OCI-LY7 (cell line): Measurements from ENCODE around the gene URGCP. TPM values are rescaled to one million over a fixed set of nuclear protein-coding genes. Genes with fewer than 3 reads are reported as not detected.

Experiments
- BruUV-seq: library from RNA; stranded (reverse); fragments of 400-500 nt; replicated peaks from 2 replicates; lab custom pipeline; 2021; lab: Mats Ljungman, UMichigan
- CTCF ChIA-PET: fragments of 300-600 bp; sonication (Branson Sonifier 250); formaldehyde crosslinking; loops from one replicate; lab custom pipeline; 2022; ENCODE audit warnings: antibody characterized with exemption; ENCODE audit not compliant: unreplicated experiment; lab: Charles Lee
- POLR2A ChIA-PET: fragments of 300-600 bp; sonication (Branson Sonifier 250); formaldehyde crosslinking; loops from one replicate; lab custom pipeline; 2022; ENCODE audit warnings: antibody characterized with exemption; lab: Charles Lee
- DNase-seq: peaks from one replicate; pipeline ENCODE4 v3.0.0-alpha.2; 2015; ENCODE audit warnings: low spot score
- H2AFZ ChIP-seq: fragments of 200-600 bp; sonication (generic), shearing (Covaris generic); 2 replicates; pipeline ENCODE4 v1.6.1; 2014; ENCODE audit warnings: mild to moderate bottlenecking, antibody characterized with exemption, low read length, moderate library complexity
- H3K27ac ChIP-seq: fragments of 200-600 bp; sonication (generic); 2 replicates; pipeline ENCODE4 v1.5.1; 2014; ENCODE audit warnings: mixed run types, low read depth, mild to moderate bottlenecking, moderate library complexity, low read length, inconsistent platforms; ENCODE audit not compliant: poor library complexity, severe bottlenecking
- H3K36me3 ChIP-seq: fragments of 200-600 bp; sonication (generic); 2 replicates; pipeline ENCODE4 v1.6.1; 2014; ENCODE audit warnings: mild to moderate bottlenecking, antibody characterized with exemption, low read length, moderate library complexity, mixed read lengths; ENCODE audit not compliant: insufficient read depth
- H3K4me1 ChIP-seq: fragments of 200-600 bp; sonication (generic); 2 replicates; pipeline ENCODE4 v1.5.1; 2014; ENCODE audit warnings: mild to moderate bottlenecking, low read length; ENCODE audit not compliant: insufficient read depth, poor library complexity, severe bottlenecking
- H3K4me2 ChIP-seq: fragments of 200-600 bp; sonication (generic); 2 replicates; pipeline ENCODE4 v1.6.1; 2014; ENCODE audit warnings: mild to moderate bottlenecking, low read length
- H3K4me3 ChIP-seq: fragments of 200-600 bp; sonication (generic); 2 replicates; pipeline ENCODE4 v1.5.1; 2014; ENCODE audit warnings: mild to moderate bottlenecking, low read depth, low read length; ENCODE audit not compliant: poor library complexity, severe bottlenecking
- H3K79me2 ChIP-seq: fragments of 200-600 bp; sonication (generic); 2 replicates; pipeline ENCODE4 v1.6.1; 2016; ENCODE audit warnings: low read depth, mild to moderate bottlenecking, low read length, moderate library complexity, mixed read lengths; ENCODE audit not compliant: insufficient read depth
- H3K9me2 ChIP-seq: fragments of 200-600 bp; sonication (generic); 2 replicates; pipeline ENCODE4 v1.6.1; 2016; ENCODE audit warnings: mild to moderate bottlenecking, low read length, mixed read lengths; ENCODE audit not compliant: insufficient read depth
- H3K9me3 ChIP-seq: fragments of 200-600 bp; sonication (generic); 2 replicates; pipeline ENCODE4 v1.6.1; 2014; ENCODE audit warnings: mild to moderate bottlenecking, mixed run types, low read length, mixed read lengths
- H4K20me1 ChIP-seq: fragments of 200-600 bp; sonication (generic); 2 replicates; pipeline ENCODE4 v1.6.1; 2014; ENCODE audit warnings: mild to moderate bottlenecking, antibody characterized with exemption, low read length, moderate library complexity, mixed read lengths; ENCODE audit not compliant: insufficient read depth
- EZH2phosphoT487 ChIP-seq: fragments of 200-600 bp; sonication (generic); IDR thresholded peaks from 2 replicates; pipeline ENCODE4 v1.6.1; 2018; ENCODE audit warnings: low read depth, borderline replicate concordance, mild to moderate bottlenecking, mixed run types, antibody characterized with exemption, low read length, moderate library complexity, mixed read lengths
- intact Hi-C: fragments of 100-400 bp; cut with micrococcal nuclease; formaldehyde crosslinking; loops from one replicate; pipeline ENCODE4 v1.10.0; 2022; ENCODE audit not compliant: unreplicated experiment
- total RNA-seq, 2 experiments: library from RNA; depleted of rRNA in 1 of 2; stranded (reverse); fragments of >200 nt in 1 of 2; shearing (Covaris generic) in 1 of 2; gene quantifications; 2 replicates each; pipeline ENCODE4 v1.2.3, GENCODE V29; 2014 to 2022
- TF ChIP-seq, protein P1 (sequence below): fragments of 200-600 bp; sonication (generic); conservative IDR thresholded peaks from 2 replicates; pipeline ENCODE4 v1.5.1; 2014; ENCODE audit warnings: mild to moderate bottlenecking, antibody characterized with exemption, low read length, moderate library complexity, mixed read lengths

URGCP gene
- total RNA-seq, 2 experiments from 2014 or later: 4.7 to 6.8 TPM

DNA sequence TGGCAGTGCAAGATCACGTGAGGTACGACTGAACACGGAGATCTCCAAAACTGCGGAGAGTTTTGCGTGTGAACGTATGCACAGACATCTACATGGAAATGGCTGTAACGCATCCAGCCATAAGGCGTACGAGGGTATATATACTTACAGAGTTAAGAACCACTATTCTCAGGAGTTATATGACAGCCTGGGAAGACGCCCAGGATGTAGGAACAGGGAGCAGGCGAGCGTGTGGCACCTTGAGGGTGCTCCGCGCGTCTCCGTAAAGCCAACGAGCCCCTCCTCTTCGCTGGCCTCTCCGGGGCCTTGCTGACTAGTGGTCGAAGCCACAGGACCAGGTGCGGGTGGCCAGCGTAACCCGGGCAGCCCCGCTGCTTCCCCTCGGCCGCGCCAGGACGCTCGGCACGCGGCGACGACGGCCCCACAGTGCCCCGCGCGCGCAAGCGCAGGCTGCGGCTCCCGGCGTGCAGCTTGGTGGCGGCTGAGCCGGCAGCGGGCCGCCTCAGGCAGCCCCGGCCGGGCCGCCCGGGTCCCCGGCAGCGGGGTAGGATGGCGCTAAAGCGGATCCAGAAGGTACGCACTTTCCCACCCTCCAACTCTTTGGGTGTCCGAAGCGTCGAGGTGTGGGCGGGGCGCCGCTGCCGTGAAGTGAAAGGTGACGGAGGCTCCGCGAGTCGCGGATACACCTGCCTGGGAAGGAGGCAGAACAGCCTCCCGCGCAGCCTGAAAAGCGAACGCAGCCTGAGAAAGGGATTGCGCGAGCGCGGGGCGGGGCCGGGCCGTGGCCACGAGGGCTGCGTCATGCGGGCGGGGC, 19.8 kb upstream of the URGCP start, which contains the start of gene UBE2D4:
Gene UBE2D4 (plus strand): TSS at position 453 of the 814 bp plus-strand sequence. CDS start 97 bp downstream, at position 550.
- Histone ChIP-seq H3K9me3 (no peaks in the 10 kb centered on the region), H3K4me2 (peak within 1 kb of the TSS; percentile 91), H3K4me1 (no peaks in the 10 kb centered on the region), H3K27ac (peak within 1 kb of the TSS; percentile 35), H3K9me2 (no peaks in the 10 kb centered on the region), H3K4me3 (peak within 1 kb of the TSS; percentile 68), H2AFZ (peak within 1 kb of the TSS; percentile 53), H3K36me3 (no peaks in the 10 kb centered on the region), H3K79me2 (no peaks in the 10 kb centered on the region), H4K20me1 (no peaks in the 10 kb centered on the region)
- no TSS peak for BruUV-seq
- intact Hi-C loops: no loop called here
- TF ChIP-seq, protein P1, sequence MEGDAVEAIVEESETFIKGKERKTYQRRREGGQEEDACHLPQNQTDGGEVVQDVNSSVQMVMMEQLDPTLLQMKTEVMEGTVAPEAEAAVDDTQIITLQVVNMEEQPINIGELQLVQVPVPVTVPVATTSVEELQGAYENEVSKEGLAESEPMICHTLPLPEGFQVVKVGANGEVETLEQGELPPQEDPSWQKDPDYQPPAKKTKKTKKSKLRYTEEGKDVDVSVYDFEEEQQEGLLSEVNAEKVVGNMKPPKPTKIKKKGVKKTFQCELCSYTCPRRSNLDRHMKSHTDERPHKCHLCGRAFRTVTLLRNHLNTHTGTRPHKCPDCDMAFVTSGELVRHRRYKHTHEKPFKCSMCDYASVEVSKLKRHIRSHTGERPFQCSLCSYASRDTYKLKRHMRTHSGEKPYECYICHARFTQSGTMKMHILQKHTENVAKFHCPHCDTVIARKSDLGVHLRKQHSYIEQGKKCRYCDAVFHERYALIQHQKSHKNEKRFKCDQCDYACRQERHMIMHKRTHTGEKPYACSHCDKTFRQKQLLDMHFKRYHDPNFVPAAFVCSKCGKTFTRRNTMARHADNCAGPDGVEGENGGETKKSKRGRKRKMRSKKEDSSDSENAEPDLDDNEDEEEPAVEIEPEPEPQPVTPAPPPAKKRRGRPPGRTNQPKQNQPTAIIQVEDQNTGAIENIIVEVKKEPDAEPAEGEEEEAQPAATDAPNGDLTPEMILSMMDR: no peak
- no peak for TF ChIP-seq EZH2phosphoT487
- ChIA-PET CTCF (no interaction called here), POLR2A (interaction anchor here (1.1 kb wide), 1 partner anchor 21 kb away, joined by 3 read pairs; no protein-coding TSS in a partner anchor)
- peak; percentile 72 for DNase-seq

DNA sequence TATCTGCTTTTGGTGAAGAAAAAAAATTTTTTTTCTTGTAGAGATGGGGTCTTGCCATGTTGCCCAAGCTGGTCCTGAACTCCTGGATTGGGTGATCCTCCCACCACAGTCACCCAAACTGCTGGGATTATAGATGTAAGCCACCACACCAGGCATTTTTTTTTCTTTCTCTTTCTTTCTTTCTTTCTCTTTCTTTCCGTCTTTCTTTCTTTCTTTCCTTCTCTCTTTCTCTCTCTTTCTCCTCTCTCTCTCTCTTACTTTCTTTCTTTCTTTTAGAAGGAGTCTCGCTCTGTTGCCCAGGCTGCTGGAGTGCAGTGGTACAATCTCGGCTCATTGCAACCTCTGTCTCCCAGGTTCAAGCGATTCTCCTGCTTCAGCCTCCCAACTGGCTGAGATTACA, 16.3 kb upstream of the URGCP start:
- no peaks in the 10 kb centered on the region for H3K79me2 ChIP-seq
- H3K4me3 ChIP-seq: no peak overlapping the region
- H3K4me1 ChIP-seq: no peaks in the 10 kb centered on the region
- no peak for DNase-seq
- CTCF ChIA-PET: no interaction called here
- no peak overlapping the region for H2AFZ ChIP-seq
- no TSS peak for BruUV-seq
- H3K9me3 ChIP-seq: no peaks in the 10 kb centered on the region
- no peaks in the 10 kb centered on the region for H3K9me2 ChIP-seq
- H3K4me2 ChIP-seq: no peak overlapping the region
- no peaks in the 10 kb centered on the region for H3K36me3 ChIP-seq
- H3K27ac ChIP-seq: no peak overlapping the region
- intact Hi-C loops: no loop called here
- TF ChIP-seq, protein P1: no peak
- TF ChIP-seq EZH2phosphoT487: no peak
- POLR2A ChIA-PET: no interaction called here
- no peaks in the 10 kb centered on the region for H4K20me1 ChIP-seq

DNA sequence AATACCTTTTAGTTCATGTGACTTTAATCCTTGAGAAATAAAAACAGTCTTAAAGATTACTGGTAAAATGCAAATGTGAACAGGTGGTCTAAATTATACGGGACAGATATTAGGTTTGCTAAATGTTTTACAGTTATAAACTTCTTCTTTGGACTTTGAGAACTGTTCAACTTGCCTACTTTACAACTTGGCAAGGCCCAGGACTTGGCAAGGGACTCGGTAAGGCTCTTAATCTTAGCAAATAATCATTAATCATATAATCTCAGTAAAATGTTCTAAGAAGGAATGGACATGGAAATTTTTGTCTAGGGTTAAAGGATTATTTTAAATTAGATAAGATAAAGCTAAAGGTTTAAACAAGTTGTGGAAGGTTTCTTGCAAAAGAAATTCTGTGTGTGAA, 15.0 kb upstream of the URGCP start:
- no peaks in the 10 kb centered on the region for H3K36me3 ChIP-seq
- no peaks in the 10 kb centered on the region for H3K4me1 ChIP-seq
- no peak overlapping the region for H3K4me3 ChIP-seq
- no peaks in the 10 kb centered on the region for H4K20me1 ChIP-seq
- H3K9me3 ChIP-seq: no peaks in the 10 kb centered on the region
- DNase-seq: no peak
- intact Hi-C loops: no loop called here
- H3K27ac ChIP-seq: no peak overlapping the region
- no peak overlapping the region for H3K4me2 ChIP-seq
- H2AFZ ChIP-seq: no peak overlapping the region
- no TSS peak for BruUV-seq
- no peaks in the 10 kb centered on the region for H3K79me2 ChIP-seq
- TF ChIP-seq EZH2phosphoT487: no peak
- TF ChIP-seq, protein P1: no peak
- CTCF ChIA-PET: no interaction called here
- H3K9me2 ChIP-seq: no peaks in the 10 kb centered on the region
- POLR2A ChIA-PET: no interaction called here
